Fibroblast of skin of right biceps (primary cell): ENCODE measurements around the gene NRCAM.

Experiments used
- DNase-seq: peaks from one replicate; pipeline ENCODE4 v3.0.0-alpha.2; 2013

The NRCAM gene

GRCh38 chr7:108457871-108458270 lies 1.6 kb upstream of the NRCAM start:
- DNase-seq: no peak

- DNase-seq: no peak
Observed at GRCh38 chr7:108456845-108457540, 757 bp upstream of the NRCAM start.

- DNase-seq: no peak
Observed at GRCh38 chr7:108455551-108455997, 662 bp downstream of the NRCAM start.

GRCh38 chr7:108454674-108455550 lies 1.3 kb downstream of the NRCAM start:
- DNase-seq: peak; percentile 16

- no peak for DNase-seq
Observed at GRCh38 chr7:108454317-108454673, 1.9 kb downstream of the NRCAM start.

- DNase-seq: no peak
Observed at GRCh38 chr7:108453320-108453719, 2.9 kb downstream of the NRCAM start.

GRCh38 chr7:108452707-108453106 lies 3.5 kb downstream of the NRCAM start:
- DNase-seq: peak; percentile 13

- DNase-seq: no peak
Observed at GRCh38 chr7:108451296-108451848, 4.9 kb downstream of the NRCAM start.

GRCh38 chr7:108450160-108450559 lies 6.1 kb downstream of the NRCAM start:
- no peak for DNase-seq

GRCh38 chr7:108449521-108449920 lies 6.7 kb downstream of the NRCAM start:
- no peak for DNase-seq

GRCh38 chr7:108448584-108449505 lies 7.4 kb downstream of the NRCAM start:
- no peak for DNase-seq

GRCh38 chr7:108442039-108442568 lies 14.1 kb downstream of the NRCAM start:
- DNase-seq: no peak

GRCh38 chr7:108441392-108441955 lies 14.8 kb downstream of the NRCAM start:
- no peak for DNase-seq

GRCh38 chr7:108440613-108441012 lies 15.6 kb downstream of the NRCAM start:
- no peak for DNase-seq

- DNase-seq: no peak
Observed at GRCh38 chr7:108436906-108437305, 19.3 kb downstream of the NRCAM start.

- DNase-seq: no peak
Observed at GRCh38 chr7:108434010-108434409, 22.2 kb downstream of the NRCAM start.

- DNase-seq: no peak
Observed at GRCh38 chr7:108431099-108431498, 25.1 kb downstream of the NRCAM start.

- no peak for DNase-seq
Observed at GRCh38 chr7:108430664-108431063, 25.6 kb downstream of the NRCAM start.

GRCh38 chr7:108427766-108428165 lies 28.5 kb downstream of the NRCAM start:
- no peak for DNase-seq

GRCh38 chr7:108425714-108426275 lies 30.4 kb downstream of the NRCAM start:
- DNase-seq: no peak

- no peak for DNase-seq
Observed at GRCh38 chr7:108424013-108424412, 32.2 kb downstream of the NRCAM start.
